Kidney epithelial cell (primary cell): ENCODE results near the gene CFAP54. TPM values are rescaled to one million over a fixed set of nuclear protein-coding genes. Genes with fewer than 3 reads are reported as not detected.

Source experiments
- DNase-seq: peaks from one replicate; pipeline ENCODE4 v3.0.0-alpha.2; 2010; ENCODE audit warnings: low read depth
- H3K27me3 ChIP-seq: 2 replicates; pipeline ENCODE4 v1.6.0; 2011; ENCODE audit warnings: low read length; ENCODE audit not compliant: control insufficient read depth, insufficient read depth
- H3K36me3 ChIP-seq: 2 replicates; pipeline ENCODE4 v1.5.1; 2011; ENCODE audit warnings: low read length; ENCODE audit not compliant: control insufficient read depth, insufficient read depth
- H3K4me3 ChIP-seq: 2 replicates; pipeline ENCODE4 v1.5.1; 2011; ENCODE audit warnings: low read depth, mild to moderate bottlenecking, control low read depth, low read length
- total RNA-seq: library from RNA; depleted of rRNA; stranded (reverse); fragments of >200 nt; gene quantifications from 2 replicates; pipeline ENCODE4 v1.2.3, GENCODE V29; 2015
- TF ChIP-seq, protein P1 (sequence below): IDR thresholded peaks from 2 replicates; pipeline ENCODE4 v1.5.1; 2011; ENCODE audit warnings: mild to moderate bottlenecking, moderate library complexity, low read length, control low read depth, inconsistent platforms; ENCODE audit not compliant: insufficient read depth, poor library complexity, severe bottlenecking

The CFAP54 gene
- total RNA-seq, 1 donor from 2014 or later = 0.79 TPM

DNA sequence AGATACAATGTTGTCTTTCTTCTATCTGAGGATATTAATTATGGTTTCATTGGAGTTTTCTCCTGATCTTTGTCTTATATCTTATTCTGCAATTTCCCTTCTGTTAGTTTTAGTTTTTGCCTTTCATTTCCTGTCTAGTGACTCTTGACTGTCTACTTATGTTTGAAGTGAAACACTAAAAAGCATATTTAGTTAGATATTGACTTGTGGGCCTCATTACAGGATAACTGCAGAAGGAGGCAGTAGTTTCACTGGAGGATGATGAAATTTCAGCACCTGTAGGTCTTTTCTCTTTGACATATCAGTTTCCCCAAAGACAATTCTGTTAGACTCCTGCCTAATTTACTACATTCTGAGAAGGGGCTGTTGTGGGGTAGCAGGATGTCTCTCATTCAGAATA lies 320.1 kb downstream of the CFAP54 start:
- no peaks in the 10 kb centered on the region for H3K36me3 ChIP-seq
- DNase-seq = no peak
- TF ChIP-seq, protein P1, sequence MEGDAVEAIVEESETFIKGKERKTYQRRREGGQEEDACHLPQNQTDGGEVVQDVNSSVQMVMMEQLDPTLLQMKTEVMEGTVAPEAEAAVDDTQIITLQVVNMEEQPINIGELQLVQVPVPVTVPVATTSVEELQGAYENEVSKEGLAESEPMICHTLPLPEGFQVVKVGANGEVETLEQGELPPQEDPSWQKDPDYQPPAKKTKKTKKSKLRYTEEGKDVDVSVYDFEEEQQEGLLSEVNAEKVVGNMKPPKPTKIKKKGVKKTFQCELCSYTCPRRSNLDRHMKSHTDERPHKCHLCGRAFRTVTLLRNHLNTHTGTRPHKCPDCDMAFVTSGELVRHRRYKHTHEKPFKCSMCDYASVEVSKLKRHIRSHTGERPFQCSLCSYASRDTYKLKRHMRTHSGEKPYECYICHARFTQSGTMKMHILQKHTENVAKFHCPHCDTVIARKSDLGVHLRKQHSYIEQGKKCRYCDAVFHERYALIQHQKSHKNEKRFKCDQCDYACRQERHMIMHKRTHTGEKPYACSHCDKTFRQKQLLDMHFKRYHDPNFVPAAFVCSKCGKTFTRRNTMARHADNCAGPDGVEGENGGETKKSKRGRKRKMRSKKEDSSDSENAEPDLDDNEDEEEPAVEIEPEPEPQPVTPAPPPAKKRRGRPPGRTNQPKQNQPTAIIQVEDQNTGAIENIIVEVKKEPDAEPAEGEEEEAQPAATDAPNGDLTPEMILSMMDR = no peak
- H3K4me3 ChIP-seq = no peak overlapping the region
- no peaks in the 10 kb centered on the region for H3K27me3 ChIP-seq

DNA sequence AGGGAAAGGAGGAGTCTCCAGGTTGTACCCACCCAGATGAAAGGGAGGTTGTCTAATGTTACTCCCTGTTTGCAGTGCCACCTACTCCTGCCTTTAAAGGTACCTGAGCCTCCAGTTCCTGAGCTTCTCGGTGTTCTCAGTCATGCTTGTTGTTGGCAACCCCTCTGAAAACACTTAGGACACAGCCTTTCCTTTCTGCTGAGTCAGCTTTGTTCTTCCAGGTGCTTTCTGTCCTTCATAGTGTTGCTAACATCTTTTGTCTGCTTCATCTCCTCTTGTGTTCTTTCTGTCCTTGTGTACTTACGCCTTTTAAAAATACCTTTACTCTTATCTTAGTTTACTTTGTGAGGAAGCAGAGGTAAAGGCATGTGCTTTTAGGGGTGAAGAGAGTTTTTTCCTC lies 320.7 kb downstream of the CFAP54 start:
- no peaks in the 10 kb centered on the region for H3K27me3 ChIP-seq
- no peak overlapping the region for H3K4me3 ChIP-seq
- DNase-seq = no peak
- no peaks in the 10 kb centered on the region for H3K36me3 ChIP-seq
- TF ChIP-seq, protein P1 = no peak

DNA sequence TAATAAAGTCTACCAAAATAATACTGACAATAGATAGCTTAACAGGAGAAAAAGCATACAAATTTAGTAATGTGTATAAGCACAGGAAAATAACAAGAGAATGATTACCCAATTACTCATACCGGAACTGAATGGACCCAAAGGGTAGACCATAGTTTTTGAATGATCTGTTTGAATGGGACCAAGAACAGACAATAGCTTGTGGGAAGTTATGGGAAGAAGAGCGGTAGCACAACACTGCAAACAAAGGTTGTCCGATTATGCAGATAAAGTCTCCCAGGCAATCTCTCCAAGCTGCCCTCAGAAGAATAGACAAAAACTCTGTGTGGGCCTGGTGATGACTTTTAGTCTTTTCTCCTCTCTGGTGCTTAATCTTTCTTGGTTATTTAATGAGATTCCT lies 321.1 kb downstream of the CFAP54 start:
- TF ChIP-seq, protein P1 = no peak
- Histone ChIP-seq H3K27me3 (no peaks in the 10 kb centered on the region), H3K36me3 (no peaks in the 10 kb centered on the region), H3K4me3 (no peak overlapping the region)
- DNase-seq = no peak

DNA sequence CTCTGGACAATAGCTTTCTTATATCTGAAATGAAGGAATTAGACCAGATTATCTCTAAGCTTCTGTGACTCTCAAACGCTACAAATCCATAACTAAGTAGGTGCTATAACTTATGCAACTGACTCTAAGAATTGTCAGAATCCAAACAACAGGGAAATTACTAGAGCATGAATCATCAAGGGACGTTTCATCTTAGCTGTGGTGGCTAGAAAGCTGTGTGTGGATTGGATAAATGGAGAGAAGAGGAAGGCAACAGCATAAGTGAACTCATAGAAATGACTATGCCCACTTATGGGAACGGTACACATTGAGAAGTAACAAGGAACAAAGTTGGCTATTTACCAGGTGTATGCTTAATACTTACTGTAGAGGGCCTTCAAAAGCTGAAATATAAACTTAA lies 321.7 kb downstream of the CFAP54 start:
- no peaks in the 10 kb centered on the region for H3K27me3 ChIP-seq
- H3K4me3 ChIP-seq = no peak overlapping the region
- TF ChIP-seq, protein P1 = no peak
- no peaks in the 10 kb centered on the region for H3K36me3 ChIP-seq
- peak; percentile 68 for DNase-seq

DNA sequence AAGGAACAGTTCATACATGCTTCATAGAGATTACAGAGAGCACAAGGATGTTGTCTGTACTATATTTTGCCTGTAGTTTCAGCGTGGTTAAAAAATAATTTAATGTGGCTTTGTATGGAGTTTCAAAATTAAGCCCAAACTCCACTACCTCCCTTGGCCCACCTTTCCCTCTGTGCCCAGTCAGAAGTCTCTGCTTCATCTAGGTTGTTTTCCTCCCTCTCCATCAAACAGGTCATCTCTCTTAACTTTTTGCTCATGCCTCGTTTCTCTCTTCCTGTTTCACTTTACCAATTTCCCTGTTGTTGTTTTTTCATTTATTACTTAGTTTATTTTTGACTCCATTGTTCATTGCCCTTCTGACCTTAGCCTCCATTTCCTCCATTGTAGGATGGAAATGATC lies 322.8 kb downstream of the CFAP54 start:
- H3K4me3 ChIP-seq = no peak overlapping the region
- no peaks in the 10 kb centered on the region for H3K27me3 ChIP-seq
- TF ChIP-seq, protein P1 = no peak
- H3K36me3 ChIP-seq = no peaks in the 10 kb centered on the region
- DNase-seq = no peak

DNA sequence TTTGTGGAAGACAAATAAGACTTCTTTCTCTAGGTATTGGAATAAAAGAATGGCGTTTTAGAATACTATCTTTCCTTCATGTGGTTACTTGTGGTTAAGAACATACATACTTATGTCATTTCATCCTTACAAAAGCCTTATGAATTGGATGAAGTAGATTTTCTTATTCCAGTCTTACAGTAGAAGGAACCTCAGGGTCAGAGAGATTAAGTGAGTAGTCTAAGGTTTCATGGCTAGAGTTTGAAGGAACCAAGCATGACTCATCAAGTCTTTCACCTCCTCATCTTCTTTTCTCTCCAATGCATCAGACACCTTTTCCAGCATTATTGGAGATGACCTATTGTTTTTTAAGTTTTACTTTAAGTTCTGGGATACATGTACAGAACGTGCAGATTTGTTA lies 324.8 kb downstream of the CFAP54 start:
- Histone ChIP-seq H3K4me3 (no peak overlapping the region), H3K27me3 (no peaks in the 10 kb centered on the region), H3K36me3 (no peaks in the 10 kb centered on the region)
- TF ChIP-seq, protein P1 = no peak
- no peak for DNase-seq
